HG03280 (cell line): ENCODE results near the gene POU6F2.

Experiments
- ATAC-seq: cut with Tn5 transposase; IDR thresholded peaks from one replicate; pipeline ENCODE4 v1.9.1; 2021; ENCODE audit warnings: mild to moderate bottlenecking, moderate library complexity; ENCODE audit not compliant: unreplicated experiment

The POU6F2 gene

DNA sequence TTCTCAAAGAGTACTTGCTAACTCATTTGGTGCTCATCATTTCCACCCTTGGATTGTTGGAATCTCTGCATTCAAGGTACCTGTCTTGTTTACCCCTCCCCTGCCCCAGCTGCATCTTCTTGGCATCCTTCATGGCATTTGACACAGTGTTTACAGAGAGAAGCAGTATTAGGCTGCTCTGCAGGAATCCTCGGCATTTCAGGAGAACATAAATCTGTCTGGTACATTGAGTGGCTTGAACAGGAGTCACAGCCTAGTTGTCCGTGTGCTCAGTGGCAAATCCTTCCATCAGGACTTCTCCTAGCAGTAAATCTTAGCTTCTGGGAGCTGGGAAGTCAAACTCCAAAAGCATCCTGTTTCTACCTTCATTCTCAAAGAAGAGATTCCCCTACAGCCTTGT lies 451.7 kb downstream of the POU6F2 start:
- no peak for ATAC-seq

DNA sequence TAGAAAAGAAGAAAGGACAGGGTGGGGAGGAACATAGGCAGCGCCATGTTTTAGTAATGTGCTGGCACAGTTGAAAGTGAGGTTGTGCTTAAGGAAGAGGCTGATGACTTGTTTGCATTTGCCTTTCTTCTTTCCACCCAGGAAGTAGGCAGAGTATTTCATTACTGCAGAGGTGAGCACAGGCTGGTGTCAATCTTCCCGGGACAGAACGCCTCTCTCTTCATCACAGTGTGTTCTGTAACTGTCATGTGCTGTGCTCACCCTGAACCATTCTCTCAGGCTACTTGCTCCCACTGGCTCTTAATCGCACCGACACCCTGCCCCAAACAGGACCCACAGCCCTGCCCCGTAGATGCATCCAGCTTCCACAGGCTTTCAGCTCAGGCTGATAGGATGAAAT lies 452.7 kb downstream of the POU6F2 start:
- no peak for ATAC-seq

DNA sequence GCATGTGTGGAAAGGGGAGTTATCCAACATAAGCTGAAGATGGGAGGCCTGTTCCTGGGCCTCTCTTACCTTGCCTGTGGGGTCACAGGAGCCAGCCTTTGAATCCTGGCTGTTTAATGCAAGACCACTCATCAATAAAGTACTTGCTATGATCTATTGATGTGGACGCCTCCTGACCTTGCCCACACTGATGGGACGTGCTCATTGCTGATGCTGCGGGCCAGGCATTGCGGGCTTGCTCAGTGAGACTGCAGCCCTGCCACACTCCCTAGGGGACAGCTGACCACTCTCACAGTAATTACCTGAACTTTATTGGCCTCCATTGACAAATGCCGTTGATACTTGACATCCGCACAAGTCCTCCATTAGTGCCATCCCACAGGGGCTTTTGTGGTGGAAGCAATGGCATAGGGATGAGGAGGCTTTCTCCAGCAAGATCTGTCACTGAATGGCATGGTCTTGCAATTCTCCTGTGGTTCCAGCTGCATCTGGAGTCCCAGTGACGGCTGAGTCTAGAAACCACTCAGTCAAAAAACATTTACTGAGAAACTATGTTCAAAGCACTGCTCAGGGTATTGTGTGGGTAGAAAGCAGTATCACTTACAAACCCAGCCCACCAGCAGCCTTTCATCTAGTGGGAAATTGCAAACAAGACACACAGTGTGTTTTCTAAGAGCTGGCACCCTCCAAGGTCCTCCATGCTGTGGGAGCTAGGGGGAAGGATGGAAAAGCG lies 453.4 kb downstream of the POU6F2 start:
- no peak for ATAC-seq

DNA sequence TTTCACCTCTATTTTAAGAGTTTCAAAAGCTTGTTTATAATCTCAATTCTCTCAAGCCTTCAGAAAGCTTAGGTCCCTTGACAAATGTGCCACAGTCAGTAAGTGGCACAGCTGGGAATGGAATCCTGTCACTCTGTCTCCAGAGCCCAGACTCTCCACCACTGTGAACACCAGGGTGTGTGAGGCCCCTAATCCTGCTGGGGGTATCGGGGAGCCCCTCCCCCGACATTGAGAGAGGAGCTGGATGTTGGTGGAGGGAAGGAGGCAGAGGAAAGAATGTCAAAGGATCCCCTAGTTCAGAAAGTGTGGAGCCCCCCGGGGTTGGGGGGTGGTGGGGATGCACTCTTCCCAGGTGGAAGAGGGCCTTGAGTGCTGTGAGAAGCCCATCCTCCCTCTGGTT lies 454.7 kb downstream of the POU6F2 start:
- ATAC-seq, result no peak

DNA sequence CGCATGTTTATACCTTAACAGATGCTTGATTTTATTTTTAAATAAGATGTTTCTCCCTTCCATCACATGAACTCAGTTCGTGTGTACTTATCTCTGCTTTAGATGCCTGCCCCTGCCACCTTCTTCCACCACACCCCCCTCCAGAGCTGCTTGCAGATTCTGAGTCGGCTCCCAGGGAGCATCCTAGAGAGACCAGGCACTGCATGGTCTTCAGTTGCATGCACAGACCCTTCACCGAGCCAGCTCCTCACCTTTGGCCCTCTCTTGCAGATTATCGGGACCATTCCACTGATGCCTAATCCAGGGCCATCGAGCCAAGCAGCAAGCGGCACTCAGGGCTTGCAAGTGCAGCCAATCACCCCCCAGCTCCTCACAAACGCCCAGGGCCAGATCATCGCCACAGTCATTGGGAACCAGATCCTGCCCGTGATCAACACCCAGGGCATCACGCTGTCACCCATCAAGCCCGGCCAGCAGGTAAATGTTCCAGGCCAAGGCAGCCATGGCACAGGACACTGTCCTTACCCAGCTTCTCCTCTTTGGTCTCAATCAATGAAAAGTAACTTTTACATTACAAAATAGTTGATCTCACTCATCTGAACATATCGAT lies 455.2 kb downstream of the POU6F2 start:
- no peak for ATAC-seq

DNA sequence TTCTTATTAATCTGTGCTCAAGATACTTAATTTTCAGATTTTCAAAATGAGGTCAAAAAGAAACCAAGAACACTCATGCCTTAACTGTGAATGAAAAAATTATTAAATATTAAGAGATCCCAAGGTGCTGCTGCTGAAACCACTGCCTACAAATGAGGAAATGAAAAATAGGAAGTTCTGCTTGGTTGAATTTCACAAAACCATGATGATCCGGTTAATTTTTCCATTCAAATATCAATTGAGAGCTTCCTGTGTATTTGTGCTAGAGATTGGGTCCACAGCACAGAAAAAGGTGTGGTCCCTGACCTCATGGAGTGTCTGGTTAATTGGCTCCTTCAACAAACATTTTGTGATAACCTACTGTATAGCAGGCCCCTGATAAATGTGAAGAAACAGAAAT lies 455.8 kb downstream of the POU6F2 start:
- no peak for ATAC-seq

DNA sequence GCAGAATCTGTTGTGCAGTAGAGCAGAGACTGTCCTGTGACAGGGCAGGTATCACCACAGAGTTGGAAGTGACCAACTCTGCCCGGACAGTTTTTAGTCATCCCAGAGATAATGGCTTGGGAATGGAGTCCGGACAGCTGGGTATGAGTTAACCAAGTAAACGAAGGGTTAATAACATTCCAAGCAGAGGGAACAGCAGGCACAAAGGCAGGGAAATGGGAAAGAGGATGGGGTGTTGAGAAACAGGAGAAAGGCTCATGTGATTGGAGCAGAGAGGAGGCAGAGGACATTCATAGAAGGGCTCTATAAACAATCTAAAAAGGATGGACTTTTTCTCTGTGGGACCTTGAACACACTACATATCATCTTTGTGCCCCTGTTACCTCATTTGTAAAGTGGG lies 456.3 kb downstream of the POU6F2 start:
- no peak for ATAC-seq

DNA sequence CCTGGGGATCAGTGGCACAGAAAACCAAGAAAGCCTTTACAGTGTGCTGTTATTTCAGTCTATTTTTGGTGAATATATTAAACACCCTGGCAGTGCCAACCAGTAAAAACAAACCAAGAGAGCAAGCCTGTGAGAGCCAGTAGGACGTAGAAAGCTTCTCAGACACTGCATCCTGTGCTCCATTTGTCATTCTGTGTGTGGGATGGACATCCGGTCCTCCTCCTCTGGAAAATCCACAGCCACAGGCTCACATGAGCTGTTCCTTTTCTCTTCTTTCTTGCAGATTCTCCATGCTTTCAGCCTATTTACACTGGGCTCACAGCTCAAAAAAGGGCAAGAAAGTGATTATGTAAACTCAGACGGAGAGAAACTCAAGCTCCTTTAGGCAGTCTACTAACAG lies 468.8 kb downstream of the POU6F2 start:
- no peak for ATAC-seq

DNA sequence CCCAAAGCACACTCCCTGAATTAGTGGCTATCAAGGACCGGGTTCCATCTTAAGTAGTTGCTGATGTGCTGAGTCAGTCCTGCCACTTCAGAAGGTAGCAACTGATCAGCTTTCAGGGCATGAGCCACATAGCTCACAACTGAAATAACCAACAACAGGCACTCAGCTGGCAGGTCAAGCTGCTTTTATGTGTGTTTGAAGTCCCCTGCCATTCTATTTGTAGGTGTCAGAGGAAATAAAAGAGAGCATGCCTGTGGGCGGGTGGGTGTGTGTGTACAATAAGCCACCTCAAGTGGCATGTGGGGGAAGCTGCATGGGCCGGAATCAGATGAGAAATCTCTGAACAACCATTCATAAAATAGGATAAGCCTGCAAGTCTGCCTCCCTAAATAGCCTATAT lies 474.2 kb downstream of the POU6F2 start:
- ATAC-seq, result no peak

DNA sequence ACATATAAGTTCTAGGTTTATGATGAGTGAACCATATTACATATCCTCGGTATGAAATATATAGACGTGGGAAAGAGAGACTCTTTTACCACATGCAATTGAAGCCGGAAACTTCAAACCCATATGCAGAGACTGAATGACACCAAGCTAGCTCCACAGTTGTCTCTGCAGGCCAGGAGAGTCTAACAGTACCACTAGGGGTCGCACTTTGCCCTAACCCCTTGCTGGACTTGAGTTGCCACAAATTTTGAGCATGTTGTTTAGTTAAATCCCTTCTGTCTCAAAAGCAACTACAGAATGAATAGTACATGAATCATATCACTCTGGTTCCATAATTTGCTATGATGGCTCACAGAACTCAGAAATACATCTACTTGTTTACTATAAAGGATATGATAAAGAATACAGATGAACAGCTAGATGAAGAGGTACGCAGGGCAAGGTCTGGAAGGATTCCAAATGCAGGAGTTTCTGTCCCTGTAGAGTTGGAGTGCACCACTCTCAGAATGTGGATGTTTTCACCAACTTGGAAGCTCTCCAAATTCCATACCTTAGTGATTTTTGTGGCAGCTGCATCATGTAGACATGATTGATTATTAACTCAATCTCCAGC lies 476.1 kb downstream of the POU6F2 start:
- peak; percentile 85 for ATAC-seq

DNA sequence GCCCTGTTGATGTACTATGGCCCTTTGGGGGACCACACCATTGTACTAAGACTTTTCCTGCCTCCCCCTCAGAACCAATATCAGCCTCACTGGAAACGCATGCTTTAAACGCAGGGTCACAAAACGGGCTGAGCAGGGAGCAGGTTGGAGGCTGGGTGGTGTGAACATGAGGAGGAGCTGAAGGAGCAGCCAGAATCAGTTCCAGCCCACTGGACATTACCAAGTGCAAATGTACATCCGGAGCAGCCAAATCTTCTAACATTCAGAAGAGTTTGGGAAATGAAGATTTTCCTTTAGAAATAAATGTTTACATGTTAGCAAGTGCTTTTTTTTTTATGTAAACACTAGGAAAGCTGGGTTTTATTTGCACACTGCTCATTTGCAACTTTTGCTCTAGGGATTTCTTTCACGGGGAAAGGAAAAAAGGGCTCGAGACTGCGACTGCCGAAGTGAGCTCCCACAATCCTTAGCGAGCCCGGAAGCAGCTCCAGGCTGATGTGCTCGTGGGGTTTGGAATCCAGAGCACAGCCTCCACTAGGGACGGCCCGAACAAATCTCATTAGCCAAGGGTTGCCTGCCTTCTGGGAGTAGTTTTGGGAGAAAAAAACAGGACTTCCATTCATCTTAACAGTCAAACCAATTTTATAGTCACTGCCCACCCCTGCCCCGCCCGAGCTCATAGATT lies 480.5 kb downstream of the POU6F2 start:
- no peak for ATAC-seq

DNA sequence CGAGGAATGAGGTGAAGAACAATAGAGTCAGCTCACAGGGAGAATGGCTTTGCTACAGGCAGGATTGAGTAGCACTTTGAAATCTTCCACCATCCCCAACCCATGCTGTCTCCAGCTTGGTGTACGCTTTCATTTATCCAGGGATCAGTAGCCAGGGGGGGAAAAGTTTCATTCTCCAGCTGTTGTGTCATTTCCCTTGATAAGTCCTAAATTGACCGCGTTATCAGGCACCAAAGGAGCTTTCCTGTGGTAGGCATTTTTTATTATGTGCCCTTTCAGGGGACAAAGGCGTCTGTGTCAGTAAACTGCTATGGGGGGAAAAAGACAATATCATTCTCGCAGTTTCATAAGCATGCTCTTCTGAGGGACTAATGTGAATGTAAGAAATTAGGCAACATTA lies 481.9 kb downstream of the POU6F2 start:
- no peak for ATAC-seq

DNA sequence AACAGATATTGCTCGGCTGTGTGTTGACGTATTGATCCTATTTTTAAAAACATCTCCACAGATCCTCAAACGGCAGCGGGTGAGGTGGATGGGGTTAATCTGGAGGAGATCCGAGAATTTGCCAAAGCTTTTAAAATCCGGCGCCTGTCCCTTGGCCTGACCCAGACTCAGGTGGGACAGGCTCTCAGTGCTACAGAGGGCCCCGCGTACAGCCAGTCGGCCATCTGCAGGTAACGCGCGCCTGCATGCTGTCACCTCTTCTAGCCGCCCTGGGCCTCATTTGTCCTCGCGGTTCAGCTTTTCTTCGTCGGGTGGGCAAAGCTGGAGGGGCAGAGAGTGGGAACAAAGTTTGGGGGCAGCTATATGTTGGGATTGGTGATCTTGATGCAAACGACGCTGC lies 482.8 kb downstream of the POU6F2 start:
- no peak for ATAC-seq

DNA sequence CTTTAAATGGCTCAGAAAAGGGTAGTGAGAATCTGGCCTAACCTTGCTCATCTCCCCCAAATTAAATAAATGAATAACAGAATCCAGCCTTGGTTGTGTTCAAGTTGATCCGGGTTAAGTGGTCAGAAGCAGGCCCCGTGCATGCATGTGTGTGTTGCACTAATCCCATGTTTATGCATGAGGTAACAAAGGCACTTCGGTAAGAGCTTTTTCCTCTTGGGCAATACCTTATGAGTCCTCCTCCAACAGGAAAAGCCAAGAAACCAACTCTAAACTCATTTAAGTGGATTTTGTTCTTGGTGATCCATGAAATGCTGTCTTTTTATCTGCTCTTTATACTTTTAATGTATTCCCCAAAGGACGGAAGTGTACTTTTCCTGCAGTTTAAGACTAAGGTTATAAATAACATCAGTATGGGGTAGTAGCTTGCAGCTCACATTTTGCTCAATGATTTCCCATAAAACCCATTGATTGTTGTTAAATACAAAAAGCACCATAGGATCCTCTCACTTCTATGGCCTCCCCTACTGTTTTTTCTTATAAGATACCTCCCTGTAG lies 483.6 kb downstream of the POU6F2 start:
- no peak for ATAC-seq

DNA sequence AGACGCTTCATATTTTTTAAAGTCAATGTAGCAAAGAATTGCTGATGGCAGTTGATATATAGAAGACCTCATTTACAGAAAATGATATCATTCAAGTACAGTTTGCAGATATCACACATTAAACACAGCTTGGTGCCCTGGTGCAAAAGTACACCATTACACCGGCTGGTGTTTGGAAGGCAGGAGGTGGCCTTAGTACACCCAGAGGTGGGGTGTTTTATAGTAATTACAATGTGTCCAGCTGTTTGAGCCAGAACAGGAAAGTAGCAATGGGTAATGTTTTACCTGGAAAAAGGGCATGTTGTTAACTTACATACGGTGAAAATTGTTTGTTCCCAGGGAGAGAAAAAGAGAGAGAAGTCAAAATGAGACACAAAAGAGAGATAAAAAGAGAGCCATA lies 485.5 kb downstream of the POU6F2 start:
- no peak for ATAC-seq

DNA sequence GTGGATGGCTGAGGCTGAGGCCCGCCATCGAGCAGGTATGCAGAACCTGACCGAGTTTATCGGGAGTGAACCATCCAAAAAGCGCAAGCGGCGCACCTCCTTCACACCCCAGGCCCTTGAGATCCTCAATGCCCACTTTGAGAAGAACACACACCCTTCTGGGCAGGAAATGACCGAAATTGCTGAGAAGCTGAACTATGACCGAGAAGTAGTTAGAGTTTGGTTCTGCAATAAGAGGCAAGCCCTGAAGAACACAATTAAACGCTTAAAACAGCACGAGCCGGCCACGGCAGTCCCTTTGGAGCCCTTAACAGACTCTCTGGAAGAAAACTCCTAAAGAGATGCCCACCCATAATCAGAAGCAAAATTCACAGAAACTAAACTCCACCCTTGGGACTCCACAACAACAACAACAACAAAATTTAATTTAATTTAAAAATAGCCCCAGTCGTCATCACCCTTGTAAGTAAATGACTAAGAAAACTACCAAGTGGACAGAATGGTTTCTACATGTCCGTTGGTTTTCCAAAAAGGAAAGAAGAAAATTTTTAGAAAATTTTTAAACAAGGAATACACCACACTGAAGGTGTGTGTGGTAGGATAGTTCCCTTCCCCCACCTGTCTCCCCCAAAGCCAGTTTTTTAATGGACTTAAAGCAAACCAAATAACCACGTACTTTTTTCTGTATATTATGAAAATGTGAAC lies 486.8 kb downstream of the POU6F2 start:
- ATAC-seq, result no peak

DNA sequence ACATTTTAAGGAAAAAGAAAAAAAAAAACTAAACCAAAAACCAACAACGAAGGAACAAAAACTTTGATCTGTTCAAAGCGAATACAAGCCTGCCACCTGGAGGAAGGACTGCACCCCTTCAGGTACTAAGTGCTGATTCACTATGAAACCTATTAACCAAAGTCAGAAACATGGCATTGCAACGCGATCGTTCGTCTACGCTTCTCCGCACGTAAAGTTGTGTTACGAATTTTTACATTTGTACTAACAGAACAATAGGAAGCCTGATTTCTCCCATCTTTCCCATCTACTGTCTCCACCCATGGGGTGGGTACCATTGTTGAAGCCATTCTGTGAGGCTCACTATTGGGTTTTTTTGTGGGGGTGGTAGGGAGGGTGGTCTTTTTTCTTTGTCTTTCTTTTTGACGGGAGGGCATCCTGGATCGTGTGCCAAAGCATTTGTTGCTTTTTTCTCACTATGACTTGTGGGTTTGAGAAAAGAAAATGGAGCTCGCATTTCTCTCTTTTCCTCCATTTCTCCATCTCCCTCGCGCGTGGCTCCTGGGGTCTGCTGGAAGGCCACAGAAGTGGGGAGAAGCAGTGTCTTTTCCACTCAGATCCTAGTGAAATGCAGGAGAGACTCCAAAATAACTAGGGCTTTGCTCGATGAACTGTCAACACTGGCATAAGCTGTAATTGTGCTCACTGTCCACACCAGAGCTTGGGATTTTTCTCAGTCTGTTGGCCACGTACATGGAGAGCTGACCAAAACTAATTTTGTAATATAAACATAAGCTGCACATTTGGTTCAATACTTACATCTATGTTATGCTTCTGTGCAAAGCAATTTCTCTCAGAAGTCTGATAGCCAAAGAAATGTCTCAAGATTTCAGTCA lies 487.6 kb downstream of the POU6F2 start:
- peak; percentile 95 for ATAC-seq

DNA sequence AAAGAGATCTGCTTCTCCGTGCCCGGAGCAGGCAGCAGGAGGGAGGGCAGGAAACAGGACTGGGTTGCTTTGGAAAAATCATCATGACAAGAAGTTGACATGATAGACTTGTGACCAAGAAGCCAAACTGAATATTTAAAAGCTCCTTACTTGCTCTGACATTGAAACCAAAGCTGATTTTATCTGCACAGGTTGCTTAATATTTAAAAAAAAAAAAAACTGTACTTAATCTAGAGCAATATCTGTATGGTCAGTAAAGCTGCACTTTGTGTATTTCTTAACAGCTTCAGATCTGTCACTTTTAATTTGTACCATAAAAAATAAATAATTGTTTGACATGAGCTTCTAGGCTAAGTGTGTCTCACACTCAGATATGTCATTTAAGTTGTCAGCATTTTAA lies 490.6 kb downstream of the POU6F2 start:
- ATAC-seq, result no peak

DNA sequence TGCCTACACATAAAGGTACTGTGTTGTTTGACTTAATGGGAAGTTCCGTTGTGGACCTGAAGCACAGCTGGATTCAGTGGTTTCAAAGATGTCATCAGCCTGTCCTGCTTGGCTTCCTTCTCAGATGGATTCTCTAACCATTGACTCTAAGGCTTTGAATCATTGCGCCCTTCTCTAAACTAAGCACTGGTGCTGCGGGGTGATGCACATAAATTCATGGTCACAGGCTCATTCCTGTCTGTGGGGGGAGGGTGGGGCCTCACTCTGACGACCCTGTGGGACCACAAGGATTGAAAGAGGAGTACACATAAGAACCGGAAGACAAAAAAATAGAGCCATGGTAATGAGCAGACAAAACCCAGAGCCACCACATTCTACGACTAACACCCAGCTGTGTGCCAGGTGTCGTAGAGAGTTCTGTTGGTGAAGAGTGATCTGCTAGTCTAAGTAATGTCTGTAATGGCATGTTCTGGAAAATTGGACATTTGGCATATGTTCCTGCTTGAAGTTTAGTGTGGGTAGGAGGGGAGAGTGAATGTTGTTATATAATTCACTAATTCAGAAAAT lies 491.2 kb downstream of the POU6F2 start:
- no peak for ATAC-seq

DNA sequence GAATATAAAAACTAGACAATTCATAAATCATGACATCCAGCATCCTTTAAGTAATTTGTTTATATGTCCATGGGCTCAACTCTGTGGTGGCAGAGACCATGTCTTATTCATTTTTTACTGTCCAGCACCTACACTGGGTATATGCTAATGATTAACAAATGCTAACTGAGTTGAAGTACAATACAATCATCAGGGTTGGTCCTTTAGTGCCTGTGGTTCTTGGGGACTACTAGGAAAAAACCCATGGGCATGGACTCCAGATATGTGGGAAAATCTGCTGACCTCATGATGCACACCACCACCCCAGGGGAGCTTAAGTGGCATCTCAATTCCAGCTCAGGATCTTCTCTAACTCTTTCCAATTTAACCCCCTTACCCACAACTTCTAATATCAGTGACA lies 503.2 kb downstream of the POU6F2 start:
- no peak for ATAC-seq
